HL-60 (cell line): ENCODE measurements around the gene IFITM10.

Experiments
- GABPA ChIP-seq: IDR thresholded peaks from 2 replicates; pipeline ENCODE4 v1.6.1; 2012; ENCODE audit warnings: low read depth
- TF ChIP-seq, protein P1 (sequence below): IDR thresholded peaks from one replicate; pipeline ENCODE4 v1.5.1; 2011; ENCODE audit warnings: low read length, control low read depth, inconsistent platforms; ENCODE audit not compliant: insufficient read depth
- TF ChIP-seq, protein P2 (sequence below): IDR thresholded peaks from 2 replicates; pipeline ENCODE4 v1.6.1; 2012; ENCODE audit warnings: low read depth; ENCODE audit not compliant: insufficient replicate concordance

DNA sequence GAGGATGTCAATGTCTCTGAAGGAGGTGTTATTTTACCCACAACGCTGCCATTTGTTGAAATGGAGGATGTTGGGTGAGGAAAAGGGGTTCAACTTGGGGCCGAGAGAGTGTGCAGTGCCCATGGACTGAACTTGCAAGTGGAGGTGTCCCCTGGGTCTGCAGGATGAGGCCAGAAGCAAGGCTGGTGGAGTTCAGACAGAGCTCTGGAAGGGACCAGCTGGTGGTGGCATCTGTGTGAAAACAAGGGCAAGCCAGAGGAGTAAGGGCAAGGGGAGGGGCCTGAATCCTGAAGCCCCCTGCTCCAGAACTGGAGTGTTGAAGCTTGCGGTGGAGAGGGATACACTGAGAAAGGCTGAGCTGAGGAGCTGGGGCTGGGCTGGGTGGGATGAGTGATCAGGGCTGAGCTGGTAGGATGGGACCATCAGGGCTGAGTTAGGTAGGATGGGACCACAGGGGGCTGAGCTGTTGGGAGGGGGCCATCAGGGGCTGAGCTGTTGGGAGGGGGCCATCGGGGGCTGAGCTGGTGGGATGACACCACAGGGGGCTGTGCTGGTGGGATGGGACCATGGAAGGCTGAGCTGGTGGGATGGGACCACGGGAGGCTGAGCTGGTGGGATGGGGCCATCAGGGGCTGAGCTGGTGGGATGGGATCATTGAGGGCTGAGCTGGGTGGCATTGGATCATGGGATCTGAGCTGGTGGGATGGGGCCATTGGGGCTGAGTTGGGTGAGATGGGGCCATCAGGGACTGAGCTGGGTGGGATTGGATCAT, 26.7 kb upstream of the IFITM10 start:
- TF ChIP-seq, protein P1, sequence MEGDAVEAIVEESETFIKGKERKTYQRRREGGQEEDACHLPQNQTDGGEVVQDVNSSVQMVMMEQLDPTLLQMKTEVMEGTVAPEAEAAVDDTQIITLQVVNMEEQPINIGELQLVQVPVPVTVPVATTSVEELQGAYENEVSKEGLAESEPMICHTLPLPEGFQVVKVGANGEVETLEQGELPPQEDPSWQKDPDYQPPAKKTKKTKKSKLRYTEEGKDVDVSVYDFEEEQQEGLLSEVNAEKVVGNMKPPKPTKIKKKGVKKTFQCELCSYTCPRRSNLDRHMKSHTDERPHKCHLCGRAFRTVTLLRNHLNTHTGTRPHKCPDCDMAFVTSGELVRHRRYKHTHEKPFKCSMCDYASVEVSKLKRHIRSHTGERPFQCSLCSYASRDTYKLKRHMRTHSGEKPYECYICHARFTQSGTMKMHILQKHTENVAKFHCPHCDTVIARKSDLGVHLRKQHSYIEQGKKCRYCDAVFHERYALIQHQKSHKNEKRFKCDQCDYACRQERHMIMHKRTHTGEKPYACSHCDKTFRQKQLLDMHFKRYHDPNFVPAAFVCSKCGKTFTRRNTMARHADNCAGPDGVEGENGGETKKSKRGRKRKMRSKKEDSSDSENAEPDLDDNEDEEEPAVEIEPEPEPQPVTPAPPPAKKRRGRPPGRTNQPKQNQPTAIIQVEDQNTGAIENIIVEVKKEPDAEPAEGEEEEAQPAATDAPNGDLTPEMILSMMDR: no peak
- no peak for TF ChIP-seq GABPA
- TF ChIP-seq, protein P2, sequence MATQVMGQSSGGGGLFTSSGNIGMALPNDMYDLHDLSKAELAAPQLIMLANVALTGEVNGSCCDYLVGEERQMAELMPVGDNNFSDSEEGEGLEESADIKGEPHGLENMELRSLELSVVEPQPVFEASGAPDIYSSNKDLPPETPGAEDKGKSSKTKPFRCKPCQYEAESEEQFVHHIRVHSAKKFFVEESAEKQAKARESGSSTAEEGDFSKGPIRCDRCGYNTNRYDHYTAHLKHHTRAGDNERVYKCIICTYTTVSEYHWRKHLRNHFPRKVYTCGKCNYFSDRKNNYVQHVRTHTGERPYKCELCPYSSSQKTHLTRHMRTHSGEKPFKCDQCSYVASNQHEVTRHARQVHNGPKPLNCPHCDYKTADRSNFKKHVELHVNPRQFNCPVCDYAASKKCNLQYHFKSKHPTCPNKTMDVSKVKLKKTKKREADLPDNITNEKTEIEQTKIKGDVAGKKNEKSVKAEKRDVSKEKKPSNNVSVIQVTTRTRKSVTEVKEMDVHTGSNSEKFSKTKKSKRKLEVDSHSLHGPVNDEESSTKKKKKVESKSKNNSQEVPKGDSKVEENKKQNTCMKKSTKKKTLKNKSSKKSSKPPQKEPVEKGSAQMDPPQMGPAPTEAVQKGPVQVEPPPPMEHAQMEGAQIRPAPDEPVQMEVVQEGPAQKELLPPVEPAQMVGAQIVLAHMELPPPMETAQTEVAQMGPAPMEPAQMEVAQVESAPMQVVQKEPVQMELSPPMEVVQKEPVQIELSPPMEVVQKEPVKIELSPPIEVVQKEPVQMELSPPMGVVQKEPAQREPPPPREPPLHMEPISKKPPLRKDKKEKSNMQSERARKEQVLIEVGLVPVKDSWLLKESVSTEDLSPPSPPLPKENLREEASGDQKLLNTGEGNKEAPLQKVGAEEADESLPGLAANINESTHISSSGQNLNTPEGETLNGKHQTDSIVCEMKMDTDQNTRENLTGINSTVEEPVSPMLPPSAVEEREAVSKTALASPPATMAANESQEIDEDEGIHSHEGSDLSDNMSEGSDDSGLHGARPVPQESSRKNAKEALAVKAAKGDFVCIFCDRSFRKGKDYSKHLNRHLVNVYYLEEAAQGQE: no peak
